ENCODE results near the gene ANKRD11.

- TF ChIP-seq POLR2AphosphoS5 (IDR thresholded peaks at IDR 0.05; ENCODE audit: low read depth, low read length) (no peak), TAF1 (IDR thresholded peaks at IDR 0.05; ENCODE audit: borderline replicate concordance, insufficient read depth, low read length) (no peak), REST (IDR thresholded peaks at IDR 0.05; ENCODE audit: insufficient read depth in 1 of 2, low read depth in 2 of 2, low read length in 2 of 2) (no peak), SIN3A (IDR thresholded peaks at IDR 0.05; ENCODE audit: borderline replicate concordance, insufficient read depth, low read length) (no peak), FOXP2 (optimal IDR thresholded peaks at IDR 0.05; ENCODE audit: borderline replicate concordance, extremely low read depth, extremely low read length, insufficient read depth) (no peak)
Measured at GRCh38 chr16:89408315-89408714, 82.0 kb downstream of the ANKRD11 start.
